IMR-90 (cell line): Measurements from ENCODE around the gene PAX8. TPM values are rescaled to one million over a fixed set of nuclear protein-coding genes. Genes with fewer than 3 reads are reported as not detected.

Experiments
- ATAC-seq: fragments of 200-7000 bp; cut with Tn5 transposase; 2 replicates; pipeline ENCODE4 v1.9.1; 2020; ENCODE audit warnings: low read depth, mild to moderate bottlenecking, moderate library complexity
- BruUV-seq: library from RNA; stranded (reverse); fragments of 400-500 nt; replicated peaks from 2 replicates; lab custom pipeline; 2021; lab: Mats Ljungman, UMichigan
- CTCF ChIA-PET: fragments of 300-600 bp; formaldehyde crosslinking; extraction: SDS; loops from one replicate; lab custom pipeline; 2021; ENCODE audit warnings: antibody characterized with exemption; lab: Yijun Ruan, JAX
- POLR2A ChIA-PET: fragments of 300-600 bp; sonication (Branson Sonifier 250); formaldehyde crosslinking; loops from one replicate; lab custom pipeline; 2022; ENCODE audit warnings: antibody characterized with exemption; ENCODE audit not compliant: unreplicated experiment; lab: Charles Lee
- DNase-seq: peaks from one replicate; pipeline ENCODE4 v3.0.0; 2013
- H2AFZ ChIP-seq: replicated peaks from 2 replicates; pipeline ENCODE3; 2013; ENCODE audit warnings: low read length, mild to moderate bottlenecking; ENCODE audit not compliant: poor library complexity
- H2AK5ac ChIP-seq: 2 replicates; pipeline ENCODE4 v1.6.1; 2013; ENCODE audit warnings: low read depth, low read length, inconsistent platforms
- H2AK9ac ChIP-seq: replicated peaks from 2 replicates; pipeline ENCODE3; 2013; ENCODE audit warnings: mild to moderate bottlenecking, low read depth, low read length, moderate library complexity; ENCODE audit not compliant: poor library complexity
- H2BK120ac ChIP-seq: 2 replicates; pipeline ENCODE4 v1.6.1; 2013; ENCODE audit warnings: low read depth, low read length, inconsistent platforms
- H2BK15ac ChIP-seq: 3 replicates; pipeline ENCODE4 v1.6.1; 2013; ENCODE audit warnings: low read depth, low read length, inconsistent platforms
- H2BK20ac ChIP-seq: 2 replicates; pipeline ENCODE4 v1.6.1; 2013; ENCODE audit warnings: low read depth, mild to moderate bottlenecking, inconsistent platforms, low read length, moderate library complexity
- H2BK5ac ChIP-seq: 2 replicates; pipeline ENCODE4 v1.6.1; 2013; ENCODE audit warnings: mild to moderate bottlenecking, low read depth, low read length, inconsistent platforms; ENCODE audit not compliant: poor library complexity, severe bottlenecking
- H3K14ac ChIP-seq: replicated peaks from 2 replicates; pipeline ENCODE4 v1.6.1; 2013; ENCODE audit warnings: low read depth, low read length, inconsistent platforms
- H3K18ac ChIP-seq: 2 replicates; pipeline ENCODE4 v1.6.1; 2013; ENCODE audit warnings: low read depth, low read length, control low read depth
- H3K23ac ChIP-seq: 2 replicates; pipeline ENCODE4 v1.6.1; 2013; ENCODE audit warnings: low read depth, low read length, inconsistent platforms
- H3K27ac ChIP-seq: 2 replicates; pipeline ENCODE4 v1.5.1; 2013; ENCODE audit warnings: mild to moderate bottlenecking, control low read depth, low read length; ENCODE audit not compliant: insufficient read depth
- H3K27me3 ChIP-seq: 2 replicates; pipeline ENCODE4 v1.6.1; 2013; ENCODE audit warnings: low read length; ENCODE audit not compliant: control insufficient read depth, insufficient read depth
- H3K36me3 ChIP-seq: 2 replicates; pipeline ENCODE4 v1.6.1; 2013; ENCODE audit warnings: low read length, mixed read lengths; ENCODE audit not compliant: control insufficient read depth, insufficient read depth
- H3K4ac ChIP-seq: 2 replicates; pipeline ENCODE4 v1.6.1; 2013; ENCODE audit warnings: low read depth, low read length, inconsistent platforms
- H3K4me1 ChIP-seq: 2 replicates; pipeline ENCODE4 v1.6.1; 2013; ENCODE audit warnings: low read length, mixed read lengths; ENCODE audit not compliant: control insufficient read depth, insufficient read depth
- H3K4me2 ChIP-seq: 2 replicates; pipeline ENCODE4 v1.6.1; 2013; ENCODE audit warnings: low read depth, mild to moderate bottlenecking, control low read depth, low read length, moderate library complexity
- H3K4me3 ChIP-seq: 2 replicates; pipeline ENCODE4 v1.5.1; 2013; ENCODE audit warnings: low read depth, mild to moderate bottlenecking, control low read depth, low read length, moderate library complexity; ENCODE audit not compliant: insufficient read depth
- H3K56ac ChIP-seq: 2 replicates; pipeline ENCODE4 v1.6.1; 2013; ENCODE audit warnings: low read length, inconsistent platforms; ENCODE audit not compliant: insufficient read depth; ENCODE audit errors: extremely low read depth
- H3K79me1 ChIP-seq, 2 experiments: 2 replicates each; pipeline ENCODE4 v1.6.1; 2013; ENCODE audit warnings: low read length in 2 of 2, inconsistent platforms in 1 of 2, low read depth in 1 of 2
- H3K9ac ChIP-seq: 2 replicates; pipeline ENCODE4 v1.6.1; 2013; ENCODE audit warnings: low read depth, low read length, control low read depth
- H3K9me1 ChIP-seq: 2 replicates; pipeline ENCODE4 v1.6.1; 2013; ENCODE audit warnings: low read length, inconsistent platforms; ENCODE audit not compliant: insufficient read depth
- H3K9me3 ChIP-seq: 2 replicates; pipeline ENCODE4 v1.6.1; 2013; ENCODE audit warnings: low read length; ENCODE audit not compliant: control insufficient read depth, insufficient read depth
- H4K20me1 ChIP-seq: 2 replicates; pipeline ENCODE4 v1.6.1; 2013; ENCODE audit warnings: low read length, inconsistent platforms; ENCODE audit not compliant: insufficient read depth
- H4K5ac ChIP-seq: 2 replicates; pipeline ENCODE4 v1.6.1; 2013; ENCODE audit warnings: mild to moderate bottlenecking, low read depth, low read length, control low read depth
- H4K8ac ChIP-seq, 2 experiments: 2 replicates each; pipeline ENCODE4 v1.6.1; 2013; ENCODE audit warnings: low read depth in 2 of 2, low read length in 2 of 2, control low read depth in 1 of 2, inconsistent platforms in 1 of 2
- H4K91ac ChIP-seq: 2 replicates; pipeline ENCODE4 v1.6.1; 2013; ENCODE audit warnings: low read depth, low read length, inconsistent platforms; ENCODE audit not compliant: insufficient read depth
- CHD1 ChIP-seq: IDR thresholded peaks from 2 replicates; pipeline ENCODE4 v1.6.1; 2012; ENCODE audit warnings: low read depth, low read length, improper control_type of control experiment
- WGBS, 2 experiments: methylation state at CpG; one replicate each; pipeline versions ENCODE4 v1.1.5 to v1.1.7; 2013; ENCODE audit warnings: missing lambda C conversion rate in 2 of 2; ENCODE audit not compliant: insufficient read length in 1 of 2; ENCODE audit errors: extremely low coverage in 2 of 2; 5-methylcytosine and 5-hydroxymethylcytosine counted together
- dilution Hi-C: fragments of 300-500 bp; cut with HindIII; formaldehyde crosslinking; loops from one replicate; pipeline ENCODE4 v1.14.3; 2018; ENCODE audit warnings: low sequenced_read_pairs; ENCODE audit not compliant: unreplicated experiment
- in situ Hi-C: fragments of 300-500 bp; cut with MboI; formaldehyde crosslinking; loops from 3 replicates; pipeline ENCODE4 v1.14.3; 2019; ENCODE audit warnings: low sequenced_read_pairs, inconsistent platforms, mixed read lengths
- intact Hi-C: fragments of 100-400 bp; cut with micrococcal nuclease; formaldehyde crosslinking; loops from 2 replicates; pipeline ENCODE4 v1.10.0; 2022
- polyA plus RNA-seq, 3 experiments: library from polyadenylated mRNA; depleted of rRNA; stranded (reverse); fragments of >200 nt; gene quantifications; 2 replicates each; pipeline ENCODE4 v1.2.3, GENCODE V29; 2012; ENCODE audit warnings: low replicate concordance in 1 of 3
- total RNA-seq: library from RNA; depleted of rRNA; stranded (reverse); fragments of >200 nt; gene quantifications from 2 replicates; pipeline ENCODE4 v1.2.3, GENCODE V29; 2012; rRNA removed

PAX8 gene
- total and polyA plus RNA-seq, 2 of the 4 experiments (the other 2 are of a cell fraction), result 0.18 to 1.5 TPM

DNA sequence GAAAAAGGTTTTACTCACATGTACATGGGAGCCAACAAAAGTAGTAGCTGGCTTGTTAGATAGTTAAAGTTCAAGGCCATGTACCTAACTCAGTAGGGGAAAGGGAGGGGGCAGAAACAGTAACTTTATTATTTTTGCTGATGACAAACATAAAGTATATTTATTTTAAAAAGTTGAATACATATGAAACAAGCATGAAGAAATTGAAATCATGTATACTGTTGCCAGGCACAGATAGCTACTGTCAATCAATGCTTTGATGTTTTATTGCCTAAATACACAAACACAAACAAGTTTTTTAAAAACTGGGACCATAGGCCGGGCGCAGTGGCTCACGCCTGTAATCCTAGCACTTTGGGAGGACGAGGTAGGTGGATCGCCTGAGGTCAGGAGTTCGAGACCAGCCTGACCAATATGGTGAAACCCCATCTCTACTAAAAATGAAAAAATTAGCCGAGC lies 112.5 kb downstream of the PAX8 start:
- Histone ChIP-seq H2BK15ac (no peak overlapping the region), H3K18ac (no peak overlapping the region), H3K14ac (no peak overlapping the region), H4K5ac (no peak overlapping the region), H3K4me3 (no peak overlapping the region), H3K4ac (no peak overlapping the region), H2BK5ac (no peak overlapping the region), H2AK9ac (no peak overlapping the region), H3K27me3 (peaks cover 10% of the 10 kb centered on the region), H2AK5ac (no peak overlapping the region), H2BK120ac (no peak overlapping the region), H2AFZ (no peak overlapping the region), H4K91ac (no peak overlapping the region), H3K27ac (no peak overlapping the region), H3K56ac (no peak overlapping the region), H4K8ac (no peak overlapping the region), H3K36me3 (no peaks in the 10 kb centered on the region), H3K4me1 (no peaks in the 10 kb centered on the region), H2BK20ac (no peak overlapping the region), H4K20me1 (no peaks in the 10 kb centered on the region), H3K9me3 (no peaks in the 10 kb centered on the region), H3K79me1 (no peaks in the 10 kb centered on the region), H3K9me1 (no peaks in the 10 kb centered on the region), H3K4me2 (no peak overlapping the region), H3K23ac (no peak overlapping the region), H3K9ac (no peak overlapping the region)
- ChIA-PET POLR2A (no interaction called here), CTCF (no interaction called here)
- DNase-seq (no peak), ATAC-seq (no peak)
- TF ChIP-seq CHD1, result no peak
- BruUV-seq, result no TSS peak
- WGBS, 2 experiments, result no CpG with 5 or more reads among the region's 7 CpGs
- dilution Hi-C loops, result no loop called here
- intact Hi-C loops, result no loop called here
- in situ Hi-C loops, result no loop called here

Other genes starting within 250 kb of the PAX8 start
- gene IL36B, start 226.1 kb downstream of the PAX8 start, total RNA-seq, result not detected in 2 replicates
- not detected in 2 replicates for gene IL36B, start 226.1 kb downstream of the PAX8 start, polyA plus RNA-seq (2012; rRNA removed)
- gene IL36RN, start 219.7 kb downstream of the PAX8 start, total RNA-seq, result not detected in 2 replicates
- gene IL36RN, start 219.7 kb downstream of the PAX8 start, polyA plus RNA-seq (2012; rRNA removed), result not detected in 2 replicates
- gene IL1F10, start 211.0 kb downstream of the PAX8 start, total RNA-seq, result not detected in 2 replicates
- gene IL1F10, start 211.0 kb downstream of the PAX8 start, polyA plus RNA-seq (2012; rRNA removed), result not detected in 2 replicates
- gene IL1RN, start 151.3 kb downstream of the PAX8 start, total RNA-seq, result not detected in 2 replicates
- not detected in 2 replicates for gene IL1RN, start 151.3 kb downstream of the PAX8 start, polyA plus RNA-seq (2012; rRNA removed)
- gene PSD4, start 105.0 kb downstream of the PAX8 start, total RNA-seq, result 0.28 and 0.36 TPM in 2 replicates
- 0.55 and 0.70 TPM in 2 replicates for gene PSD4, start 105.0 kb downstream of the PAX8 start, polyA plus RNA-seq (2012; rRNA removed)
- 7.0 and 17.2 TPM in 2 replicates for gene ZNG1B, start 158.8 kb upstream of the PAX8 start, total RNA-seq
- 9.7 and 11.2 TPM in 2 replicates for gene ZNG1B, start 158.8 kb upstream of the PAX8 start, polyA plus RNA-seq (2012; rRNA removed)
- gene FOXD4L1, start 219.7 kb upstream of the PAX8 start, total RNA-seq, result not detected in 2 replicates
- gene FOXD4L1, start 219.7 kb upstream of the PAX8 start, polyA plus RNA-seq (2012; rRNA removed), result not detected in 2 replicates